Muscle of arm (tissue), 12 donors: Measurements from ENCODE around the gene USP49. TPM values are rescaled to one million over a fixed set of nuclear protein-coding genes. Genes with fewer than 3 reads are reported as not detected.

Source experiments
- DNase-seq: peaks from one replicate; pipeline ENCODE4 v3.0.0-alpha.2; 2013
- polyA plus RNA-seq, 12 donors: library from polyadenylated mRNA; unstranded; fragments of 120-200 nt; gene quantifications; one replicate each; pipeline ENCODE4 v1.2.1, GENCODE V29; 2013; ENCODE audit not compliant: insufficient read length in 12 of 12

The USP49 gene
- polyA plus RNA-seq, 12 donors = 4.2 to 10.3 (median 5.1) TPM; not detected in 1

- no peak for DNase-seq
Observed at GRCh38 chr6:41931792-41932191, 36.6 kb upstream of the USP49 start.

GRCh38 chr6:41929924-41930323, 34.7 kb upstream of the USP49 start:
- no peak for DNase-seq

- no peak for DNase-seq
Observed at GRCh38 chr6:41927253-41927652, 32.1 kb upstream of the USP49 start.

- DNase-seq = no peak
Observed at GRCh38 chr6:41922154-41922553, 27.0 kb upstream of the USP49 start.

- no peak for DNase-seq
Observed at GRCh38 chr6:41921712-41921998, 26.5 kb upstream of the USP49 start.

GRCh38 chr6:41920921-41921711, 25.9 kb upstream of the USP49 start, which contains the start of the genes BYSL and MED20:
Gene BYSL, plus strand, starts transcription at chr6:41921499. Its CDS starts 64 bp downstream, at chr6:41921563.
Gene MED20, minus strand, starts transcription at chr6:41921139. Its CDS starts 121 bp downstream, at chr6:41921018.
- peak; percentile 96 for DNase-seq

- DNase-seq = no peak
Observed at GRCh38 chr6:41917528-41917927, 22.4 kb upstream of the USP49 start.

GRCh38 chr6:41914869-41915530, 19.8 kb upstream of the USP49 start:
- DNase-seq = no peak

- DNase-seq = no peak
Observed at GRCh38 chr6:41914343-41914742, 19.2 kb upstream of the USP49 start.

GRCh38 chr6:41909727-41910126, 14.6 kb upstream of the USP49 start:
- no peak for DNase-seq

GRCh38 chr6:41901882-41902519, 6.8 kb upstream of the USP49 start:
- DNase-seq = no peak

GRCh38 chr6:41900861-41901260, 5.7 kb upstream of the USP49 start:
- no peak for DNase-seq

GRCh38 chr6:41896281-41896680, 1.1 kb upstream of the USP49 start:
- no peak for DNase-seq

- peak; percentile 13 for DNase-seq
Observed at GRCh38 chr6:41894366-41895299, 542 bp downstream of the USP49 start.

GRCh38 chr6:41892921-41893564, 2.1 kb downstream of the USP49 start:
- no peak for DNase-seq

GRCh38 chr6:41887331-41887751, 7.8 kb downstream of the USP49 start:
- DNase-seq = no peak

- no peak for DNase-seq
Observed at GRCh38 chr6:41885930-41886329, 9.2 kb downstream of the USP49 start.

GRCh38 chr6:41884957-41885356, 10.2 kb downstream of the USP49 start:
- DNase-seq = no peak

- DNase-seq = no peak
Observed at GRCh38 chr6:41881506-41881905, 13.7 kb downstream of the USP49 start.

GRCh38 chr6:41878961-41879405, 16.2 kb downstream of the USP49 start:
- DNase-seq = no peak

- DNase-seq = no peak
Observed at GRCh38 chr6:41878246-41878645, 16.9 kb downstream of the USP49 start.
